OCI-LY7 (cell line): ENCODE results near the gene LY6G6C. TPM values are rescaled to one million over a fixed set of nuclear protein-coding genes. Genes with fewer than 3 reads are reported as not detected.

Source experiments
- BruUV-seq: library from RNA; stranded (reverse); fragments of 400-500 nt; replicated peaks from 2 replicates; lab custom pipeline; 2021; lab: Mats Ljungman, UMichigan
- CTCF ChIA-PET: fragments of 300-600 bp; sonication (Branson Sonifier 250); formaldehyde crosslinking; loops from one replicate; lab custom pipeline; 2022; ENCODE audit warnings: antibody characterized with exemption; ENCODE audit not compliant: unreplicated experiment; lab: Charles Lee
- POLR2A ChIA-PET: fragments of 300-600 bp; sonication (Branson Sonifier 250); formaldehyde crosslinking; loops from one replicate; lab custom pipeline; 2022; ENCODE audit warnings: antibody characterized with exemption; lab: Charles Lee
- DNase-seq: peaks from one replicate; pipeline ENCODE4 v3.0.0-alpha.2; 2015; ENCODE audit warnings: low spot score
- H2AFZ ChIP-seq: fragments of 200-600 bp; sonication (generic), shearing (Covaris generic); 2 replicates; pipeline ENCODE4 v1.6.1; 2014; ENCODE audit warnings: mild to moderate bottlenecking, antibody characterized with exemption, low read length, moderate library complexity
- H3K27ac ChIP-seq: fragments of 200-600 bp; sonication (generic); 2 replicates; pipeline ENCODE4 v1.5.1; 2014; ENCODE audit warnings: mixed run types, low read depth, mild to moderate bottlenecking, moderate library complexity, low read length, inconsistent platforms; ENCODE audit not compliant: poor library complexity, severe bottlenecking
- H3K36me3 ChIP-seq: fragments of 200-600 bp; sonication (generic); 2 replicates; pipeline ENCODE4 v1.6.1; 2014; ENCODE audit warnings: mild to moderate bottlenecking, antibody characterized with exemption, low read length, moderate library complexity, mixed read lengths; ENCODE audit not compliant: insufficient read depth
- H3K4me1 ChIP-seq: fragments of 200-600 bp; sonication (generic); 2 replicates; pipeline ENCODE4 v1.5.1; 2014; ENCODE audit warnings: mild to moderate bottlenecking, low read length; ENCODE audit not compliant: insufficient read depth, poor library complexity, severe bottlenecking
- H3K4me2 ChIP-seq: fragments of 200-600 bp; sonication (generic); 2 replicates; pipeline ENCODE4 v1.6.1; 2014; ENCODE audit warnings: mild to moderate bottlenecking, low read length
- H3K4me3 ChIP-seq: fragments of 200-600 bp; sonication (generic); 2 replicates; pipeline ENCODE4 v1.5.1; 2014; ENCODE audit warnings: mild to moderate bottlenecking, low read depth, low read length; ENCODE audit not compliant: poor library complexity, severe bottlenecking
- H3K79me2 ChIP-seq: fragments of 200-600 bp; sonication (generic); 2 replicates; pipeline ENCODE4 v1.6.1; 2016; ENCODE audit warnings: low read depth, mild to moderate bottlenecking, low read length, moderate library complexity, mixed read lengths; ENCODE audit not compliant: insufficient read depth
- H3K9me2 ChIP-seq: fragments of 200-600 bp; sonication (generic); 2 replicates; pipeline ENCODE4 v1.6.1; 2016; ENCODE audit warnings: mild to moderate bottlenecking, low read length, mixed read lengths; ENCODE audit not compliant: insufficient read depth
- H3K9me3 ChIP-seq: fragments of 200-600 bp; sonication (generic); 2 replicates; pipeline ENCODE4 v1.6.1; 2014; ENCODE audit warnings: mild to moderate bottlenecking, mixed run types, low read length, mixed read lengths
- H4K20me1 ChIP-seq: fragments of 200-600 bp; sonication (generic); 2 replicates; pipeline ENCODE4 v1.6.1; 2014; ENCODE audit warnings: mild to moderate bottlenecking, antibody characterized with exemption, low read length, moderate library complexity, mixed read lengths; ENCODE audit not compliant: insufficient read depth
- EZH2phosphoT487 ChIP-seq: fragments of 200-600 bp; sonication (generic); IDR thresholded peaks from 2 replicates; pipeline ENCODE4 v1.6.1; 2018; ENCODE audit warnings: low read depth, borderline replicate concordance, mild to moderate bottlenecking, mixed run types, antibody characterized with exemption, low read length, moderate library complexity, mixed read lengths
- intact Hi-C: fragments of 100-400 bp; cut with micrococcal nuclease; formaldehyde crosslinking; loops from one replicate; pipeline ENCODE4 v1.10.0; 2022; ENCODE audit not compliant: unreplicated experiment
- total RNA-seq, 2 experiments: library from RNA; depleted of rRNA in 1 of 2; stranded (reverse); fragments of >200 nt in 1 of 2; shearing (Covaris generic) in 1 of 2; gene quantifications; 2 replicates each; pipeline ENCODE4 v1.2.3, GENCODE V29; 2014 to 2022
- TF ChIP-seq, protein P1 (sequence below): fragments of 200-600 bp; sonication (generic); conservative IDR thresholded peaks from 2 replicates; pipeline ENCODE4 v1.5.1; 2014; ENCODE audit warnings: mild to moderate bottlenecking, antibody characterized with exemption, low read length, moderate library complexity, mixed read lengths

The LY6G6C gene
- total RNA-seq, 2 experiments from 2014 or later, result not detected

- TF ChIP-seq, protein P1, sequence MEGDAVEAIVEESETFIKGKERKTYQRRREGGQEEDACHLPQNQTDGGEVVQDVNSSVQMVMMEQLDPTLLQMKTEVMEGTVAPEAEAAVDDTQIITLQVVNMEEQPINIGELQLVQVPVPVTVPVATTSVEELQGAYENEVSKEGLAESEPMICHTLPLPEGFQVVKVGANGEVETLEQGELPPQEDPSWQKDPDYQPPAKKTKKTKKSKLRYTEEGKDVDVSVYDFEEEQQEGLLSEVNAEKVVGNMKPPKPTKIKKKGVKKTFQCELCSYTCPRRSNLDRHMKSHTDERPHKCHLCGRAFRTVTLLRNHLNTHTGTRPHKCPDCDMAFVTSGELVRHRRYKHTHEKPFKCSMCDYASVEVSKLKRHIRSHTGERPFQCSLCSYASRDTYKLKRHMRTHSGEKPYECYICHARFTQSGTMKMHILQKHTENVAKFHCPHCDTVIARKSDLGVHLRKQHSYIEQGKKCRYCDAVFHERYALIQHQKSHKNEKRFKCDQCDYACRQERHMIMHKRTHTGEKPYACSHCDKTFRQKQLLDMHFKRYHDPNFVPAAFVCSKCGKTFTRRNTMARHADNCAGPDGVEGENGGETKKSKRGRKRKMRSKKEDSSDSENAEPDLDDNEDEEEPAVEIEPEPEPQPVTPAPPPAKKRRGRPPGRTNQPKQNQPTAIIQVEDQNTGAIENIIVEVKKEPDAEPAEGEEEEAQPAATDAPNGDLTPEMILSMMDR, result no peak
- TF ChIP-seq EZH2phosphoT487, result no peak
- ChIA-PET CTCF (no interaction called here), POLR2A (interaction anchor here (0.7 to 1.3 kb wide), 3 partner anchors 8 to 11 kb away, joined by 3 to 4 read pairs (median 4); partner anchors contain the start of gene MSH5)
- Histone ChIP-seq H3K9me2 (no peaks in the 10 kb centered on the region), H3K27ac (no peak overlapping the region), H3K4me1 (no peaks in the 10 kb centered on the region), H3K4me2 (no peak overlapping the region), H3K79me2 (no peaks in the 10 kb centered on the region), H3K36me3 (peaks cover 40% of the 10 kb centered on the region), H2AFZ (no peak overlapping the region), H3K9me3 (no peaks in the 10 kb centered on the region), H3K4me3 (no peak overlapping the region), H4K20me1 (no peaks in the 10 kb centered on the region)
- no peak for DNase-seq
- intact Hi-C loops, result no loop called here
- BruUV-seq, result TSS peak; percentile 34
Observed at GRCh38 chr6:31749301-31750036, 27.9 kb upstream of the LY6G6C start.

DNA sequence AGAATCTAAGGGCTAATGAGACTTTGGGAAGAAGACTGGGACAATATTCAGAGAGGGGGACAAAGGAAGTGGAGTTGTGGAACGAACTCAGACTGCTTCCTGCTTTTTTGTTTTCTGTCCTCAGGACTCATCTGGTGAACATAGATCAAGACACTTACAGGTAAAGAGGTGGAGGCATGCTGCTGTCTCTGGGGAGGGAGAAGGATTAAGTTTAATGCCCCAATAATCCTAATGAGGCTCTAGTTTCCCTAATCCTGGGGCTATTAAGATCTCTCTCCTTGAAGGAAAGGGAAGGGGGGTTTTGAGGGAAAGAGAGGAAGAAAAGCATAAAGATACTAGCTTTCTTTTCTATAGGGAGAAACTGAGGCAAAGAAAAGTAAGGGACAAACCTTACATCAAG, 22.9 kb upstream of the LY6G6C start:
- ChIA-PET POLR2A (no interaction called here), CTCF (no interaction called here)
- H4K20me1 ChIP-seq, result no peaks in the 10 kb centered on the region
- no peak overlapping the region for H3K27ac ChIP-seq
- no peaks in the 10 kb centered on the region for H3K9me2 ChIP-seq
- no peak overlapping the region for H2AFZ ChIP-seq
- intact Hi-C loops, result loop anchor here (5.0 kb wide), 1 partner anchor 43 kb away; no protein-coding TSS in a partner anchor
- no peak overlapping the region for H3K4me3 ChIP-seq
- BruUV-seq, result no TSS peak
- no peak for DNase-seq
- TF ChIP-seq EZH2phosphoT487, result no peak
- TF ChIP-seq, protein P1, result no peak
- peaks cover 13% of the 10 kb centered on the region; the same call in 1 of the 2 replicates for H3K79me2 ChIP-seq
- H3K36me3 ChIP-seq, result peaks cover 67% of the 10 kb centered on the region
- no peak overlapping the region for H3K4me2 ChIP-seq
- peaks cover 19% of the 10 kb centered on the region for H3K4me1 ChIP-seq
- H3K9me3 ChIP-seq, result no peaks in the 10 kb centered on the region

DNA sequence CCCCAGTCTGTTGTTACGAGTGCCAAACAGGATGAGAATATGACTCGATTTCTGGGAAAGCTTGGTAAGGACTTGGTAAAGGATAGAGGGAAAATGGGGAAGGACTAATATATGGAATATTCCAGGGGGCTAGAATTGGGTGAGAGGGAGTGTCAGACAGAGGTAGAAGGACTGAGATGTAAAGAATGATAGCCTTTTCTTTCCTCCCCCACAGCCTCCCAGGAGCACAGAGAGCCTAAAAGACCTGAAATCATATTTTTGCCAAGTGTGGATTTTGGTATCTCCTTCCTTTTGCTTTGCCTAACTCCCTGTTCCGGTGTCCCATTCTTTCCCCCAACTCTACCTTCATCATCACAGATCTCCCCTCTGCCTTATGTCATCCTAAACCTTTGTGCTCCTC, 21.3 kb upstream of the LY6G6C start:
- peaks cover 34% of the 10 kb centered on the region for H3K4me1 ChIP-seq
- H3K9me2 ChIP-seq, result no peaks in the 10 kb centered on the region
- DNase-seq, result no peak
- intact Hi-C loops, result loop anchor here (5.0 kb wide), 1 partner anchor 44 kb away; no protein-coding TSS in a partner anchor
- ChIA-PET CTCF (no interaction called here), POLR2A (interaction anchor here (0.6 kb wide), 1 partner anchor 61 kb away, joined by 3 read pairs; no protein-coding TSS in a partner anchor)
- H3K27ac ChIP-seq, result no peak overlapping the region
- TF ChIP-seq EZH2phosphoT487, result no peak
- TF ChIP-seq, protein P1, result no peak
- H2AFZ ChIP-seq, result no peak overlapping the region
- H3K4me3 ChIP-seq, result no peak overlapping the region
- no peaks in the 10 kb centered on the region for H4K20me1 ChIP-seq
- no TSS peak for BruUV-seq
- H3K36me3 ChIP-seq, result peaks cover 57% of the 10 kb centered on the region
- H3K4me2 ChIP-seq, result no peak overlapping the region
- H3K9me3 ChIP-seq, result no peaks in the 10 kb centered on the region
- H3K79me2 ChIP-seq, result peaks cover 13% of the 10 kb centered on the region; the same call in 1 of the 2 replicates
